B cell (primary cell): ENCODE results near the gene MYMX.

Experiments used
- CTCF ChIP-seq: fragments of 200-600 bp; IDR thresholded peaks from one replicate; pipeline ENCODE4 v1.8.0; 2022; ENCODE audit warnings: antibody characterized with exemption, mild to moderate bottlenecking
- EZH2 ChIP-seq: IDR thresholded peaks from 2 replicates; pipeline ENCODE4 v1.6.1; 2012; ENCODE audit warnings: borderline replicate concordance, low read depth, mild to moderate bottlenecking, moderate library complexity, low read length; ENCODE audit not compliant: insufficient read depth, poor library complexity, severe bottlenecking

- no peak for TF ChIP-seq CTCF
- TF ChIP-seq EZH2: no peak
Measured at GRCh38 chr6:44255105-44255808, 38.5 kb downstream of the MYMX start.
